K562 (cell line): ENCODE results near the gene INPP4B.

ENCODE experiments used
- CBFB ChIP-seq: sonication (generic); formaldehyde crosslinking; IDR thresholded peaks from 2 replicates; pipeline ENCODE4 v1.4.0; 2020; ENCODE audit warnings: mild to moderate bottlenecking, missing genetic modification reagents
- CREM ChIP-seq: IDR thresholded peaks from 2 replicates; pipeline ENCODE4 v1.6.1; 2014; ENCODE audit warnings: antibody characterized with exemption, low read depth
- MAFK ChIP-seq: IDR thresholded peaks from 2 replicates; pipeline ENCODE4 v1.6.1; 2011; ENCODE audit warnings: low read length, improper control_type of control experiment
- RAD21 ChIP-seq, 2 experiments: fragments of 250-450 bp in 1 of 2; fragments of 450-650 bp in 1 of 2; sonication (Bioruptor Pico) in 1 of 2; formaldehyde crosslinking in 1 of 2; IDR thresholded peaks in 1 of 2; conservative IDR thresholded peaks in 1 of 2; 2 replicates each; pipeline versions ENCODE4 v1.4.0 to v1.8.0; 2020 to 2022; ENCODE audit warnings: mild to moderate bottlenecking in 2 of 2, moderate library complexity in 1 of 2
- RBM14 ChIP-seq: fragments of 200-400 bp; formaldehyde crosslinking; IDR thresholded peaks from 2 replicates; pipeline ENCODE4 v1.6.1; 2018; ENCODE audit warnings: low read depth, mild to moderate bottlenecking, low read length, moderate library complexity, borderline replicate concordance; ENCODE audit not compliant: insufficient read depth
- RFX5 ChIP-seq: IDR thresholded peaks from 2 replicates; pipeline ENCODE4 v1.6.1; 2011; ENCODE audit warnings: low read depth, mild to moderate bottlenecking, improper control_type of control experiment, low read length
- SMAD3 ChIP-seq: fragments of 450-650 bp; formaldehyde crosslinking; conservative IDR thresholded peaks from 2 replicates; pipeline ENCODE4 v1.4.0; 2020; ENCODE audit warnings: mild to moderate bottlenecking
- TF ChIP-seq, protein P1 (sequence below), 3 experiments: IDR thresholded peaks in 2 of 3; conservative IDR thresholded peaks in 1 of 3; 2 replicates each; pipeline ENCODE4 v1.5.1; 2011 to 2012; ENCODE audit warnings: low read length in 3 of 3, mild to moderate bottlenecking in 3 of 3, control low read depth in 2 of 3, improper control_type of control experiment in 1 of 3, inconsistent platforms in 1 of 3, low read depth in 1 of 3, mixed read lengths in 1 of 3, moderate library complexity in 1 of 3; ENCODE audit not compliant: insufficient read depth in 2 of 3
- TF ChIP-seq, protein P2 (sequence below): IDR thresholded peaks from 2 replicates; pipeline ENCODE4 v1.6.1; 2012; ENCODE audit warnings: low read depth, low read length, improper control_type of control experiment, borderline replicate concordance

GRCh38 chr4:142752202-142752786, 93.8 kb downstream of the INPP4B start:
- TF ChIP-seq RFX5 (no peak), RBM14 (no peak), SMAD3 (no peak), MAFK (no peak), CBFB (CRISPR knock-in tag) (no peak), RAD21 (CRISPR knock-in tag; conservative IDR thresholded peaks at IDR 0.05 in 1 of 2, IDR thresholded peaks at IDR 0.05 in 1 of 2) (no peak), CREM (no peak)
- TF ChIP-seq, protein P1, sequence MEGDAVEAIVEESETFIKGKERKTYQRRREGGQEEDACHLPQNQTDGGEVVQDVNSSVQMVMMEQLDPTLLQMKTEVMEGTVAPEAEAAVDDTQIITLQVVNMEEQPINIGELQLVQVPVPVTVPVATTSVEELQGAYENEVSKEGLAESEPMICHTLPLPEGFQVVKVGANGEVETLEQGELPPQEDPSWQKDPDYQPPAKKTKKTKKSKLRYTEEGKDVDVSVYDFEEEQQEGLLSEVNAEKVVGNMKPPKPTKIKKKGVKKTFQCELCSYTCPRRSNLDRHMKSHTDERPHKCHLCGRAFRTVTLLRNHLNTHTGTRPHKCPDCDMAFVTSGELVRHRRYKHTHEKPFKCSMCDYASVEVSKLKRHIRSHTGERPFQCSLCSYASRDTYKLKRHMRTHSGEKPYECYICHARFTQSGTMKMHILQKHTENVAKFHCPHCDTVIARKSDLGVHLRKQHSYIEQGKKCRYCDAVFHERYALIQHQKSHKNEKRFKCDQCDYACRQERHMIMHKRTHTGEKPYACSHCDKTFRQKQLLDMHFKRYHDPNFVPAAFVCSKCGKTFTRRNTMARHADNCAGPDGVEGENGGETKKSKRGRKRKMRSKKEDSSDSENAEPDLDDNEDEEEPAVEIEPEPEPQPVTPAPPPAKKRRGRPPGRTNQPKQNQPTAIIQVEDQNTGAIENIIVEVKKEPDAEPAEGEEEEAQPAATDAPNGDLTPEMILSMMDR (IDR thresholded peaks at IDR 0.05 in 2 of 3, conservative IDR thresholded peaks at IDR 0.05 in 1 of 3; ENCODE audit: insufficient read depth in 2 of 3, low read depth in 1 of 3, low read length in 3 of 3), result no peak
- TF ChIP-seq, protein P2, sequence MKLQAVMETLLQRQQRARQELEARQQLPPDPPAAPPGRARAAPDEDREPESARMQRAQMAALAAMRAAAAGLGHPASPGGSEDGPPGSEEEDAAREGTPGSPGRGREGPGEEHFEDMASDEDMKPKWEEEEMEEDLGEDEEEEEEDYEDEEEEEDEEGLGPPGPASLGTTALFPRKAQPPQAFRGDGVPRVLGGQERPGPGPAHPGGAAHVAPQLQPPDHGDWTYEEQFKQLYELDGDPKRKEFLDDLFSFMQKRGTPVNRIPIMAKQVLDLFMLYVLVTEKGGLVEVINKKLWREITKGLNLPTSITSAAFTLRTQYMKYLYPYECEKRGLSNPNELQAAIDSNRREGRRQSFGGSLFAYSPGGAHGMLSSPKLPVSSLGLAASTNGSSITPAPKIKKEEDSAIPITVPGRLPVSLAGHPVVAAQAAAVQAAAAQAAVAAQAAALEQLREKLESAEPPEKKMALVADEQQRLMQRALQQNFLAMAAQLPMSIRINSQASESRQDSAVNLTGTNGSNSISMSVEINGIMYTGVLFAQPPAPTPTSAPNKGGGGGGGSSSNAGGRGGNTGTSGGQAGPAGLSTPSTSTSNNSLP, result no peak
